SK-N-SH treated with all-trans-retinoic acid at 6 μM for 48 hours (cell line): ENCODE results near the gene NDRG2.

Source experiments
- ATAC-seq: fragments of 200-7000 bp; cut with Tn5 transposase; 3 replicates; pipeline ENCODE4 v1.9.1; 2020; ENCODE audit warnings: mild to moderate bottlenecking, moderate library complexity
- BACH2 ChIP-seq: fragments of 250-450 bp; sonication (Bioruptor Pico); IDR thresholded peaks from 2 replicates; pipeline ENCODE4 v1.9.0; 2021; ENCODE audit warnings: mild to moderate bottlenecking, borderline replicate concordance
- ESRRG ChIP-seq: fragments of 250-450 bp; sonication (Bioruptor Pico); IDR thresholded peaks from 2 replicates; pipeline ENCODE4 v1.6.1; 2021; ENCODE audit warnings: mild to moderate bottlenecking
- GLIS3 ChIP-seq: fragments of 250-450 bp; sonication (Bioruptor Pico); IDR thresholded peaks from 2 replicates; pipeline ENCODE4 v1.5.0; 2020; ENCODE audit warnings: mild to moderate bottlenecking, moderate library complexity
- ISL1 ChIP-seq: fragments of 250-450 bp; sonication (Bioruptor Pico); IDR thresholded peaks from 2 replicates; pipeline ENCODE4 v2.1.2; 2022; ENCODE audit warnings: mild to moderate bottlenecking, moderate library complexity
- OSR1 ChIP-seq: fragments of 250-450 bp; sonication (Bioruptor Pico); IDR thresholded peaks from 2 replicates; pipeline ENCODE4 v1.8.0; 2022; ENCODE audit warnings: moderate library complexity, mild to moderate bottlenecking, inconsistent platforms
- PPARA ChIP-seq: fragments of 250-450 bp; sonication (Bioruptor Pico); IDR thresholded peaks from 2 replicates; pipeline ENCODE4 v1.5.0; 2020; ENCODE audit warnings: mild to moderate bottlenecking, borderline replicate concordance
- RARB ChIP-seq: fragments of 250-450 bp; sonication (Bioruptor Pico); IDR thresholded peaks from 2 replicates; pipeline ENCODE4 v1.8.0; 2021; ENCODE audit warnings: mild to moderate bottlenecking, moderate library complexity
- SNAI2 ChIP-seq: fragments of 250-450 bp; sonication (Bioruptor Pico); IDR thresholded peaks from 2 replicates; pipeline ENCODE4 v1.5.0; 2020; ENCODE audit warnings: mild to moderate bottlenecking, moderate library complexity
- TCF4 ChIP-seq: fragments of 250-450 bp; sonication (Bioruptor Pico); IDR thresholded peaks from 2 replicates; pipeline ENCODE4 v1.8.0; 2021; ENCODE audit warnings: mild to moderate bottlenecking, moderate library complexity, borderline replicate concordance
- TOX ChIP-seq: fragments of 250-450 bp; sonication (Bioruptor Pico); IDR thresholded peaks from 2 replicates; pipeline ENCODE4 v1.8.0; 2021; ENCODE audit warnings: mild to moderate bottlenecking, moderate library complexity, borderline replicate concordance
- ZC3H10 ChIP-seq: fragments of 250-450 bp; sonication (Bioruptor Pico); IDR thresholded peaks from 2 replicates; pipeline ENCODE4 v1.5.1; 2021; ENCODE audit warnings: mild to moderate bottlenecking, moderate library complexity
- ZFP3 ChIP-seq: fragments of 250-450 bp; sonication (Bioruptor Pico); IDR thresholded peaks from 2 replicates; pipeline ENCODE4 v1.5.0; 2020; ENCODE audit warnings: mild to moderate bottlenecking, moderate library complexity
- ZFP30 ChIP-seq: fragments of 450-650 bp; formaldehyde crosslinking; IDR thresholded peaks from 2 replicates; pipeline ENCODE4 v1.5.0; 2022; ENCODE audit warnings: mild to moderate bottlenecking, moderate library complexity
- ZNF565 ChIP-seq: fragments of 450-650 bp; formaldehyde crosslinking; conservative IDR thresholded peaks from 2 replicates; pipeline ENCODE4 v1.5.0; 2020; ENCODE audit warnings: low read depth, mild to moderate bottlenecking, moderate library complexity
- ZNF70 ChIP-seq: fragments of 450-650 bp; formaldehyde crosslinking; IDR thresholded peaks from 2 replicates; pipeline ENCODE4 v1.5.0; 2020; ENCODE audit warnings: mild to moderate bottlenecking, moderate library complexity
- ZNF8 ChIP-seq: fragments of 450-650 bp; formaldehyde crosslinking; IDR thresholded peaks from 2 replicates; pipeline ENCODE4 v1.5.0; 2020; ENCODE audit warnings: mild to moderate bottlenecking, moderate library complexity
- TF ChIP-seq, protein P1 (sequence below): fragments of 250-450 bp; sonication (Bioruptor Pico); IDR thresholded peaks from 2 replicates; pipeline ENCODE4 v1.5.1; 2020; ENCODE audit warnings: low read depth, mild to moderate bottlenecking, moderate library complexity
- TF ChIP-seq, protein P2 (sequence below): fragments of 250-450 bp; sonication (Bioruptor Pico); IDR thresholded peaks from 2 replicates; pipeline ENCODE4 v1.5.0; 2020; ENCODE audit warnings: mild to moderate bottlenecking, moderate library complexity
- TF ChIP-seq, protein P3 (sequence below): fragments of 250-450 bp; sonication (Bioruptor Pico); IDR thresholded peaks from 2 replicates; pipeline ENCODE4 v1.8.0; 2020; ENCODE audit warnings: mild to moderate bottlenecking, moderate library complexity, borderline replicate concordance
- TF ChIP-seq, protein P4 (sequence below): fragments of 250-450 bp; sonication (Bioruptor Pico); IDR thresholded peaks from 2 replicates; pipeline ENCODE4 v1.8.0; 2021; ENCODE audit warnings: low read depth, mild to moderate bottlenecking, moderate library complexity, borderline replicate concordance
- TF ChIP-seq, protein P5 (sequence below): fragments of 250-450 bp; sonication (Bioruptor Pico); IDR thresholded peaks from 2 replicates; pipeline ENCODE4 v1.5.1; 2021; ENCODE audit warnings: mild to moderate bottlenecking, moderate library complexity

The NDRG2 gene

DNA sequence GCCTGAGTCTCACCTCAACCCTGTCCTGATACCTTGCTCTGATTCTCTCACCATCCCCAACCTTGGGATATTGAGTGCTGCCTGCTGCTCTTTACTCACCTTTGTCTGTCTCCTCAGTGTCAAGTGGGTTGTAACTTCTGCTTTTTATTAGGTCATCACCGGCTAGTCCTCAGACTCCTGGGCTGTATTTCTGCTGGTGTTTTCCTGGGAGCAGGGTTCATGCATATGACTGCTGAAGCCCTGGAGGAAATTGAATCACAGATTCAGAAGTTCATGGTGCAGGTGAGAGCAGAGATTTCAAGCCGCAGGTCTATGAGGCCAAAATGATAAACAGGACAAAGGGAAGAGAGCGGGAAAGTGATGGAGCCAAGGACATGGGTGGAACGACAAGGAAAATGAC, 25.3 kb downstream of the NDRG2 start:
- TF ChIP-seq GLIS3 (CRISPR knock-in tag) (no peak), ZC3H10 (CRISPR knock-in tag) (no peak), OSR1 (CRISPR knock-in tag) (no peak), RARB (CRISPR knock-in tag) (no peak), ESRRG (CRISPR knock-in tag) (no peak), SNAI2 (no peak), ZNF70 (CRISPR knock-in tag) (no peak), TCF4 (no peak), ZFP3 (CRISPR knock-in tag) (no peak), PPARA (CRISPR knock-in tag) (no peak), ZNF565 (CRISPR knock-in tag) (no peak), ISL1 (CRISPR knock-in tag) (no peak), ZFP30 (CRISPR knock-in tag) (no peak), ZNF8 (CRISPR knock-in tag) (no peak), BACH2 (CRISPR knock-in tag) (no peak)
- TF ChIP-seq, protein P1, sequence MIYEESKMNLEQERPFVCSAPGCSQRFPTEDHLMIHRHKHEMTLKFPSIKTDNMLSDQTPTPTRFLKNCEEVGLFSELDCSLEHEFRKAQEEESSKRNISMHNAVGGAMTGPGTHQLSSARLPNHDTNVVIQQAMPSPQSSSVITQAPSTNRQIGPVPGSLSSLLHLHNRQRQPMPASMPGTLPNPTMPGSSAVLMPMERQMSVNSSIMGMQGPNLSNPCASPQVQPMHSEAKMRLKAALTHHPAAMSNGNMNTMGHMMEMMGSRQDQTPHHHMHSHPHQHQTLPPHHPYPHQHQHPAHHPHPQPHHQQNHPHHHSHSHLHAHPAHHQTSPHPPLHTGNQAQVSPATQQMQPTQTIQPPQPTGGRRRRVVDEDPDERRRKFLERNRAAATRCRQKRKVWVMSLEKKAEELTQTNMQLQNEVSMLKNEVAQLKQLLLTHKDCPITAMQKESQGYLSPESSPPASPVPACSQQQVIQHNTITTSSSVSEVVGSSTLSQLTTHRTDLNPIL (CRISPR knock-in tag) = no peak
- TF ChIP-seq, protein P2, sequence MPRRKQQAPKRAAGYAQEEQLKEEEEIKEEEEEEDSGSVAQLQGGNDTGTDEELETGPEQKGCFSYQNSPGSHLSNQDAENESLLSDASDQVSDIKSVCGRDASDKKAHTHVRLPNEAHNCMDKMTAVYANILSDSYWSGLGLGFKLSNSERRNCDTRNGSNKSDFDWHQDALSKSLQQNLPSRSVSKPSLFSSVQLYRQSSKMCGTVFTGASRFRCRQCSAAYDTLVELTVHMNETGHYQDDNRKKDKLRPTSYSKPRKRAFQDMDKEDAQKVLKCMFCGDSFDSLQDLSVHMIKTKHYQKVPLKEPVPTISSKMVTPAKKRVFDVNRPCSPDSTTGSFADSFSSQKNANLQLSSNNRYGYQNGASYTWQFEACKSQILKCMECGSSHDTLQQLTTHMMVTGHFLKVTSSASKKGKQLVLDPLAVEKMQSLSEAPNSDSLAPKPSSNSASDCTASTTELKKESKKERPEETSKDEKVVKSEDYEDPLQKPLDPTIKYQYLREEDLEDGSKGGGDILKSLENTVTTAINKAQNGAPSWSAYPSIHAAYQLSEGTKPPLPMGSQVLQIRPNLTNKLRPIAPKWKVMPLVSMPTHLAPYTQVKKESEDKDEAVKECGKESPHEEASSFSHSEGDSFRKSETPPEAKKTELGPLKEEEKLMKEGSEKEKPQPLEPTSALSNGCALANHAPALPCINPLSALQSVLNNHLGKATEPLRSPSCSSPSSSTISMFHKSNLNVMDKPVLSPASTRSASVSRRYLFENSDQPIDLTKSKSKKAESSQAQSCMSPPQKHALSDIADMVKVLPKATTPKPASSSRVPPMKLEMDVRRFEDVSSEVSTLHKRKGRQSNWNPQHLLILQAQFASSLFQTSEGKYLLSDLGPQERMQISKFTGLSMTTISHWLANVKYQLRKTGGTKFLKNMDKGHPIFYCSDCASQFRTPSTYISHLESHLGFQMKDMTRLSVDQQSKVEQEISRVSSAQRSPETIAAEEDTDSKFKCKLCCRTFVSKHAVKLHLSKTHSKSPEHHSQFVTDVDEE (CRISPR knock-in tag) = no peak
- TF ChIP-seq, protein P3, sequence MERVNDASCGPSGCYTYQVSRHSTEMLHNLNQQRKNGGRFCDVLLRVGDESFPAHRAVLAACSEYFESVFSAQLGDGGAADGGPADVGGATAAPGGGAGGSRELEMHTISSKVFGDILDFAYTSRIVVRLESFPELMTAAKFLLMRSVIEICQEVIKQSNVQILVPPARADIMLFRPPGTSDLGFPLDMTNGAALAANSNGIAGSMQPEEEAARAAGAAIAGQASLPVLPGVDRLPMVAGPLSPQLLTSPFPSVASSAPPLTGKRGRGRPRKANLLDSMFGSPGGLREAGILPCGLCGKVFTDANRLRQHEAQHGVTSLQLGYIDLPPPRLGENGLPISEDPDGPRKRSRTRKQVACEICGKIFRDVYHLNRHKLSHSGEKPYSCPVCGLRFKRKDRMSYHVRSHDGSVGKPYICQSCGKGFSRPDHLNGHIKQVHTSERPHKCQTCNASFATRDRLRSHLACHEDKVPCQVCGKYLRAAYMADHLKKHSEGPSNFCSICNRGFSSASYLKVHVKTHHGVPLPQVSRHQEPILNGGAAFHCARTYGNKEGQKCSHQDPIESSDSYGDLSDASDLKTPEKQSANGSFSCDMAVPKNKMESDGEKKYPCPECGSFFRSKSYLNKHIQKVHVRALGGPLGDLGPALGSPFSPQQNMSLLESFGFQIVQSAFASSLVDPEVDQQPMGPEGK = no peak
- TF ChIP-seq, protein P4, sequence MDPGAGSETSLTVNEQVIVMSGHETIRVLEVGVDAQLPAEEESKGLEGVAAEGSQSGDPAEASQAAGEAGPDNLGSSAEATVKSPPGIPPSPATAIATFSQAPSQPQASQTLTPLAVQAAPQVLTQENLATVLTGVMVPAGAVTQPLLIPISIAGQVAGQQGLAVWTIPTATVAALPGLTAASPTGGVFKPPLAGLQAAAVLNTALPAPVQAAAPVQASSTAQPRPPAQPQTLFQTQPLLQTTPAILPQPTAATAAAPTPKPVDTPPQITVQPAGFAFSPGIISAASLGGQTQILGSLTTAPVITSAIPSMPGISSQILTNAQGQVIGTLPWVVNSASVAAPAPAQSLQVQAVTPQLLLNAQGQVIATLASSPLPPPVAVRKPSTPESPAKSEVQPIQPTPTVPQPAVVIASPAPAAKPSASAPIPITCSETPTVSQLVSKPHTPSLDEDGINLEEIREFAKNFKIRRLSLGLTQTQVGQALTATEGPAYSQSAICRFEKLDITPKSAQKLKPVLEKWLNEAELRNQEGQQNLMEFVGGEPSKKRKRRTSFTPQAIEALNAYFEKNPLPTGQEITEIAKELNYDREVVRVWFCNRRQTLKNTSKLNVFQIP = no peak
- TF ChIP-seq, protein P5, sequence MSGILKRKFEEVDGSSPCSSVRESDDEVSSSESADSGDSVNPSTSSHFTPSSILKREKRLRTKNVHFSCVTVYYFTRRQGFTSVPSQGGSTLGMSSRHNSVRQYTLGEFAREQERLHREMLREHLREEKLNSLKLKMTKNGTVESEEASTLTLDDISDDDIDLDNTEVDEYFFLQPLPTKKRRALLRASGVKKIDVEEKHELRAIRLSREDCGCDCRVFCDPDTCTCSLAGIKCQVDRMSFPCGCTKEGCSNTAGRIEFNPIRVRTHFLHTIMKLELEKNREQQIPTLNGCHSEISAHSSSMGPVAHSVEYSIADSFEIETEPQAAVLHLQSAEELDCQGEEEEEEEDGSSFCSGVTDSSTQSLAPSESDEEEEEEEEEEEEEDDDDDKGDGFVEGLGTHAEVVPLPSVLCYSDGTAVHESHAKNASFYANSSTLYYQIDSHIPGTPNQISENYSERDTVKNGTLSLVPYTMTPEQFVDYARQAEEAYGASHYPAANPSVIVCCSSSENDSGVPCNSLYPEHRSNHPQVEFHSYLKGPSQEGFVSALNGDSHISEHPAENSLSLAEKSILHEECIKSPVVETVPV (CRISPR knock-in tag) = no peak
- TF ChIP-seq, all 23 proteins: peak for 0
- no peak; the same call in 2 of the 3 replicates for ATAC-seq

DNA sequence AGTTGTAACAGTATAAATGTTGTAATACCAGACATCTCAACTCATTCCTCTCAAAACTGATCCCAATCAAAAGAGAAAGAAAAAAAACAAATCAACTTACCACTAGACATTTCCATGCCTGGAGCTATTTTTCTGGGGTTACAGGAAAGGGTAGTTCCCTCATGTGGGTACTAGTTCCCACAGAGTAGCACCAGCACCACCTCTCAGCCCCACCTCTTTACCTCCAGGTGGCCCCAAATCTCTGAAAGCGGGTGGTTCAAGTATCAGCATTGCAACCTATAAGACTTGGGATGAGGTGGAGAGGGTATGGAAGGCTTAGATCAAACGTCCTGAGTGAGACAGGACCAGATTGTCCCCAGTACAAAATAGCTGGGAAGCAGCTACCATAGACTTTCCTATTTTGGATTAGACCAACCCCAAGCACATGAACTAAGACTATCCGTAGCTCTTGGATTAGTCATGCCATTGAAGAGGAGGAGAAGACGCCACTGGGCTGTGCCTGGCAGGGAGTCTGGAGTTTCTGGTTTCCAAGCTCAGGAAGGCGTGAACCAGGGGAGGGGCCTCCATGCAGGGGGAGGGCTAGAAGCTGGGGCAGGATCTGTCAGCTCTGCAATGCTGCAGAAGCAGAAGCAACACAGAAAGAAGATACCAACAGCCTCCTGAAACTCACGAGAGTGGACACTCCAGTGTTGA, 26.0 kb downstream of the NDRG2 start, which contains the start of gene SLC39A2:
Gene SLC39A2, plus strand, starts transcription at position 620 of the 693 bp plus-strand sequence. CDS start 154 bp downstream, outside the sequence.
- ATAC-seq = peak; percentile 69
- no peak for TF ChIP-seq ESRRG (CRISPR knock-in tag)
- TF ChIP-seq BACH2 (CRISPR knock-in tag) = no peak
- TF ChIP-seq TOX = no peak
- TF ChIP-seq PPARA (CRISPR knock-in tag) = no peak
- no peak for TF ChIP-seq ZNF8 (CRISPR knock-in tag)

DNA sequence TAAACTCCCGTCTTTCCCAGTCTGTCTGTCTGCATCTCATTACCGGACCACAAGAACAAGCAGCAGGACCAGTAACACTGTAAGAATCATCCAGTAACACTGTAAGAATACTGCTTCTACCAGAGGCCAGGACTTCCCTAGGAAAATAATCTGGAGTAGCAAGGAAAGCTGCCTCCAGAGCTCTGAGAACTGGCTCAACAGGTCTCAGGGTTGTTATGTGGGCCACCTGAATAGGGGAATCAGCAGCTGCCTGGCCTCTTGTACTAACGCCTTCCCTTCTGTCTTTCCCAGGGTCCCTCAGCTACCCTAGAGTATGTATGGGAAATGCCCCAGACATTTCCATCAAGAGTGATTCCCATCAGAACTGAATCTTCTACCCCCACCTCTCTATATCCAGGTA, 26.7 kb downstream of the NDRG2 start:
- ATAC-seq = no peak; the same call in 2 of the 3 replicates
- TF ChIP-seq, protein P2 (CRISPR knock-in tag) = no peak
- TF ChIP-seq, protein P5 (CRISPR knock-in tag) = no peak
- TF ChIP-seq ZNF8 (CRISPR knock-in tag) = no peak
- no peak for TF ChIP-seq ISL1 (CRISPR knock-in tag)
- TF ChIP-seq ESRRG (CRISPR knock-in tag) = no peak
- no peak for TF ChIP-seq ZC3H10 (CRISPR knock-in tag)
- no peak for TF ChIP-seq TOX
- no peak for TF ChIP-seq ZNF565 (CRISPR knock-in tag)
- TF ChIP-seq RARB (CRISPR knock-in tag) = no peak
- no peak for TF ChIP-seq ZNF70 (CRISPR knock-in tag)
- no peak for TF ChIP-seq BACH2 (CRISPR knock-in tag)
